K562 (cell line): ENCODE results near the gene FN3K. TPM values are rescaled to one million over a fixed set of nuclear protein-coding genes. Genes with fewer than 3 reads are reported as not detected.

Experiments
- BDP1 ChIP-seq: IDR thresholded peaks from 3 replicates; pipeline ENCODE4 v1.6.1; 2011; ENCODE audit not compliant: insufficient read length, insufficient read depth
- CREBBP ChIP-seq: IDR thresholded peaks from one replicate; pipeline ENCODE4 v1.6.1; 2012; ENCODE audit warnings: low read depth, mild to moderate bottlenecking, control low read depth, inconsistent platforms, low read length
- DACH1 ChIP-seq: fragments of 450-650 bp; IDR thresholded peaks from 2 replicates; pipeline ENCODE4 v1.6.1; 2018; ENCODE audit not compliant: partially characterized antibody
- ELF4 ChIP-seq: fragments of 450-650 bp; formaldehyde crosslinking; IDR thresholded peaks from 2 replicates; pipeline ENCODE4 v1.4.0; 2022; ENCODE audit warnings: missing genetic modification characterization
- HDAC2 ChIP-seq: fragments of 450-650 bp; IDR thresholded peaks from 2 replicates; pipeline ENCODE4 v1.6.1; 2016; ENCODE audit warnings: mild to moderate bottlenecking
- IRF1 ChIP-seq: sonication (generic); formaldehyde crosslinking; IDR thresholded peaks from 2 replicates; pipeline ENCODE4 v1.8.0; 2022; ENCODE audit warnings: missing genetic modification reagents, mild to moderate bottlenecking, borderline replicate concordance
- MAFF ChIP-seq: IDR thresholded peaks from 2 replicates; pipeline ENCODE4 v1.6.1; 2012; ENCODE audit warnings: low read length, improper control_type of control experiment
- MAX ChIP-seq: sonication (generic); formaldehyde crosslinking; IDR thresholded peaks from 2 replicates; pipeline ENCODE4 v1.9.0; 2022; ENCODE audit warnings: mild to moderate bottlenecking, missing genetic modification reagents
- MTA3 ChIP-seq: fragments of 450-650 bp; formaldehyde crosslinking; IDR thresholded peaks from 2 replicates; pipeline ENCODE4 v1.6.1; 2017; ENCODE audit warnings: mild to moderate bottlenecking, borderline replicate concordance
- MYNN ChIP-seq, 2 experiments: sonication (generic); formaldehyde crosslinking in 1 of 2; IDR thresholded peaks; 2 replicates each; pipeline versions ENCODE4 v1.5.0 to v1.6.1; 2016 to 2020; ENCODE audit warnings: antibody characterized with exemption in 1 of 2, missing genetic modification reagents in 1 of 2
- NKRF ChIP-seq: fragments of 450-650 bp; IDR thresholded peaks from 2 replicates; pipeline ENCODE4 v1.6.1; 2016; ENCODE audit warnings: borderline replicate concordance
- NR0B1 ChIP-seq: fragments of 450-650 bp; IDR thresholded peaks from one replicate; pipeline ENCODE4 v1.6.1; 2018; ENCODE audit warnings: mild to moderate bottlenecking, moderate library complexity; ENCODE audit not compliant: partially characterized antibody
- PTTG1 ChIP-seq: fragments of 450-650 bp; IDR thresholded peaks from 2 replicates; pipeline ENCODE4 v1.6.1; 2016; ENCODE audit warnings: low read depth, mild to moderate bottlenecking, missing genetic modification characterization, missing compliant biosample characterization
- SMARCB1 ChIP-seq: IDR thresholded peaks from 2 replicates; pipeline ENCODE4 v1.6.1; 2011; ENCODE audit warnings: improper control_type of control experiment, low read depth; ENCODE audit not compliant: insufficient read length
- ZNF232 ChIP-seq: sonication (generic); formaldehyde crosslinking; IDR thresholded peaks from 2 replicates; pipeline ENCODE4 v1.8.0; 2022; ENCODE audit warnings: mild to moderate bottlenecking, missing genetic modification reagents
- ZNF561 ChIP-seq: fragments of 450-650 bp; formaldehyde crosslinking; conservative IDR thresholded peaks from 2 replicates; pipeline ENCODE4 v1.4.0; 2020; ENCODE audit warnings: mild to moderate bottlenecking, moderate library complexity
- polyA plus RNA-seq, 8 experiments: library from polyadenylated mRNA; depleted of rRNA in 4 of 8; stranded (reverse) in 5 of 8; unstranded in 3 of 8; fragments of >200 nt; fragmentation: Nextera tagmentation in 2 of 8; fragmentation: Illumina TruSeq in 1 of 8; extraction: Ambion mirVana in 2 of 8; extraction: Trizol in 1 of 8; gene quantifications; 2 replicates each; pipeline versions ENCODE4 v1.2.1 to v1.2.3, GENCODE V29; 2011 to 2014; ENCODE audit warnings: inconsistent platforms in 1 of 8, missing spikeins in 1 of 8
- total RNA-seq, 7 experiments: library from RNA; depleted of rRNA in 6 of 7; stranded (reverse); fragments of >200 nt in 6 of 7; fragmentation: Illumina TruSeq in 2 of 7; extraction: Trizol in 2 of 7; gene quantifications; 2 replicates each; pipeline versions ENCODE4 v1.2.1 to v1.2.3, GENCODE V29; 2011 to 2021; ENCODE audit warnings: low replicate concordance in 1 of 7
- TF ChIP-seq, protein P1 (sequence below): fragments of 150-350 bp; IDR thresholded peaks from 2 replicates; pipeline ENCODE4 v1.6.1; 2014; ENCODE audit warnings: low read depth, mild to moderate bottlenecking, low read length, borderline replicate concordance
- TF ChIP-seq, protein P2 (sequence below): sonication (generic); formaldehyde crosslinking; IDR thresholded peaks from 2 replicates; pipeline ENCODE4 v1.8.0; 2023; ENCODE audit warnings: mild to moderate bottlenecking, missing genetic modification reagents

FN3K gene
- total and polyA plus RNA-seq, 9 of the 15 experiments (the other 6 are each of a cell fraction or from before 2014, with no cell fraction given), result 0.08 to 22.7 (median 3.8) TPM

DNA sequence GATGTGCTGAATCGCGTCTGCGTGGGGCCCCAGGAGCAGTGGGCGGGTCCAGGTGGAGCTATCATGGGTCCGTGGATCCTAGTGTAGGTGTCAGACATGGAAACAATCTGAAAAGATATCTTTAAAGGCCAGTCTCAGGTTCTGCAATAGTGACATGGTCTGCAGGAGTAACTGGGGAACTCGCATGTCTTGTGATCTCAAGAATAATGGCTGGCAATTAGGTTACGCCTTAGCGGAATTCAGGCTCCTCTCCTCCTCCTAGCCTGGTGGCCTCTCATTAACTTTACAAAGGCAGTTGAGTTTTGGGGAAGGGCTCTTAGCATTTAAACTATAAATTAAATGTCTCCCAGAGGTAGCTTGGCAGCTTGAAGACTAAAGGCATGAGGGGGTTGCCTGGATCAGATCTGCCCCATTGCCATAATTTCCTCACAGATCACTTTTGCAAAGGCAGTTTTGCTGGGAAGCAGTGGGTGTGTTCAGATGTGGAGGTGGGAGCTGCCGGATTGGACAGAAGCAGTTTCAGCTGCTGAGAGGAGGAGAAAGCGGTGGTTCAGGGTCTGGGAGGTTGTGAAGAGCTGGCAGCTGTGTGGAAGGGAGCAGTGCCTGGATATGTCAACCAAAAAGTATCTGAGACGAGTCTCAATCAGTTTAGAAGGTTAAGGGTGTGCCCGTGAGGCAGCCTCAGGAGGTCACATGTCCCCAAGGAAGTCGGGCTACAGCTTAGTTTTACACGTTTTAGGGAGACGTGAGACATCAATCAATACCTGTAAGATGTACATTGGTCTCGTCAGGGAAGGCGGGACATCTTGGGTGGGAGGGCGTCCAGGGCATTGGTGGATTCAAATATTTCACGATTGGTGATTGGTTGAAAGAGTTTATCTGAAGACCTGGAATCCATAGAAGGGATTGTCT, 19.1 kb downstream of the FN3K start (continued):
- TF ChIP-seq CREBBP, result no peak
- TF ChIP-seq MYNN (IDR thresholded peaks at IDR 0.05), result no peak
- no peak for TF ChIP-seq MYNN (CRISPR knock-in tag; IDR thresholded peaks at IDR 0.05)
- TF ChIP-seq ZNF561 (CRISPR knock-in tag), result no peak
- peak; percentile 60; the same call in 1 of the 2 replicates for TF ChIP-seq NKRF
- no peak for TF ChIP-seq BDP1
- no peak for TF ChIP-seq HDAC2
- TF ChIP-seq MAFF, result no peak
- TF ChIP-seq SMARCB1, result no peak
- TF ChIP-seq PTTG1 (tag), result no peak
- no peak for TF ChIP-seq ELF4 (CRISPR knock-in tag)
- TF ChIP-seq, protein P1, sequence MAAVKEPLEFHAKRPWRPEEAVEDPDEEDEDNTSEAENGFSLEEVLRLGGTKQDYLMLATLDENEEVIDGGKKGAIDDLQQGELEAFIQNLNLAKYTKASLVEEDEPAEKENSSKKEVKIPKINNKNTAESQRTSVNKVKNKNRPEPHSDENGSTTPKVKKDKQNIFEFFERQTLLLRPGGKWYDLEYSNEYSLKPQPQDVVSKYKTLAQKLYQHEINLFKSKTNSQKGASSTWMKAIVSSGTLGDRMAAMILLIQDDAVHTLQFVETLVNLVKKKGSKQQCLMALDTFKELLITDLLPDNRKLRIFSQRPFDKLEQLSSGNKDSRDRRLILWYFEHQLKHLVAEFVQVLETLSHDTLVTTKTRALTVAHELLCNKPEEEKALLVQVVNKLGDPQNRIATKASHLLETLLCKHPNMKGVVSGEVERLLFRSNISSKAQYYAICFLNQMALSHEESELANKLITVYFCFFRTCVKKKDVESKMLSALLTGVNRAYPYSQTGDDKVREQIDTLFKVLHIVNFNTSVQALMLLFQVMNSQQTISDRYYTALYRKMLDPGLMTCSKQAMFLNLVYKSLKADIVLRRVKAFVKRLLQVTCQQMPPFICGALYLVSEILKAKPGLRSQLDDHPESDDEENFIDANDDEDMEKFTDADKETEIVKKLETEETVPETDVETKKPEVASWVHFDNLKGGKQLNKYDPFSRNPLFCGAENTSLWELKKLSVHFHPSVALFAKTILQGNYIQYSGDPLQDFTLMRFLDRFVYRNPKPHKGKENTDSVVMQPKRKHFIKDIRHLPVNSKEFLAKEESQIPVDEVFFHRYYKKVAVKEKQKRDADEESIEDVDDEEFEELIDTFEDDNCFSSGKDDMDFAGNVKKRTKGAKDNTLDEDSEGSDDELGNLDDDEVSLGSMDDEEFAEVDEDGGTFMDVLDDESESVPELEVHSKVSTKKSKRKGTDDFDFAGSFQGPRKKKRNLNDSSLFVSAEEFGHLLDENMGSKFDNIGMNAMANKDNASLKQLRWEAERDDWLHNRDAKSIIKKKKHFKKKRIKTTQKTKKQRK, result no peak
- no peak for TF ChIP-seq NR0B1
- no peak for TF ChIP-seq MTA3
- TF ChIP-seq DACH1, result peak; percentile 11
- TF ChIP-seq, protein P2, sequence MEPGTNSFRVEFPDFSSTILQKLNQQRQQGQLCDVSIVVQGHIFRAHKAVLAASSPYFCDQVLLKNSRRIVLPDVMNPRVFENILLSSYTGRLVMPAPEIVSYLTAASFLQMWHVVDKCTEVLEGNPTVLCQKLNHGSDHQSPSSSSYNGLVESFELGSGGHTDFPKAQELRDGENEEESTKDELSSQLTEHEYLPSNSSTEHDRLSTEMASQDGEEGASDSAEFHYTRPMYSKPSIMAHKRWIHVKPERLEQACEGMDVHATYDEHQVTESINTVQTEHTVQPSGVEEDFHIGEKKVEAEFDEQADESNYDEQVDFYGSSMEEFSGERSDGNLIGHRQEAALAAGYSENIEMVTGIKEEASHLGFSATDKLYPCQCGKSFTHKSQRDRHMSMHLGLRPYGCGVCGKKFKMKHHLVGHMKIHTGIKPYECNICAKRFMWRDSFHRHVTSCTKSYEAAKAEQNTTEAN, result no peak
- TF ChIP-seq ZNF232, result no peak
- no peak for TF ChIP-seq IRF1 (CRISPR knock-in tag)
- TF ChIP-seq MAX (CRISPR knock-in tag), result 0 out of 2 replicates have a peak, but pooled peaks have one; percentile 27
